GM12891 (cell line): Measurements from ENCODE around the gene C2orf92.

Experiments used
- PAX5 ChIP-seq: IDR thresholded peaks from 2 replicates; pipeline ENCODE4 v1.6.1; 2011; ENCODE audit warnings: low read length, moderate library complexity, mild to moderate bottlenecking; ENCODE audit not compliant: insufficient read depth, severe bottlenecking
- POLR2A ChIP-seq: IDR thresholded peaks from 2 replicates; pipeline ENCODE4 v1.6.1; 2011; ENCODE audit warnings: low read depth, low read length, control low read depth
- POLR2AphosphoS5 ChIP-seq: IDR thresholded peaks from 2 replicates; pipeline ENCODE4 v1.6.1; 2011; ENCODE audit warnings: low read depth, low read length, control low read depth
- POU2F2 ChIP-seq: IDR thresholded peaks from 2 replicates; pipeline ENCODE4 v1.6.1; 2011; ENCODE audit warnings: low read depth, mild to moderate bottlenecking, control low read depth, low read length, moderate library complexity
- SPI1 ChIP-seq: IDR thresholded peaks from 2 replicates; pipeline ENCODE4 v1.6.1; 2011; ENCODE audit warnings: low read depth, low read length, control low read depth
- TAF1 ChIP-seq: IDR thresholded peaks from 2 replicates; pipeline ENCODE4 v1.6.1; 2011; ENCODE audit warnings: low read depth, low read length, control low read depth

GRCh38 chr2:97699765-97700444 is 30.4 kb downstream of the C2orf92 start:
- TF ChIP-seq POLR2A (no peak), POLR2AphosphoS5 (no peak), SPI1 (no peak), TAF1 (no peak), POU2F2 (no peak), PAX5 (no peak)
